PC-9 (cell line): ENCODE measurements around the gene FOSL2. TPM values are rescaled to one million over a fixed set of nuclear protein-coding genes. Genes with fewer than 3 reads are reported as not detected.

Experiments
- BruUV-seq: library from RNA; stranded (reverse); fragments of 400-500 nt; replicated peaks from 2 replicates; lab custom pipeline; 2021; lab: Mats Ljungman, UMichigan
- CTCF ChIA-PET: fragments of 300-600 bp; sonication (Branson Sonifier 250); formaldehyde crosslinking; loops from one replicate; lab custom pipeline; 2022; ENCODE audit warnings: antibody characterized with exemption; lab: Charles Lee
- POLR2A ChIA-PET: fragments of 300-600 bp; sonication (Branson Sonifier 250); formaldehyde crosslinking; loops from one replicate; lab custom pipeline; 2022; ENCODE audit warnings: antibody characterized with exemption; ENCODE audit not compliant: unreplicated experiment; lab: Charles Lee
- DNase-seq, 2 experiments: peaks; one replicate each; pipeline versions ENCODE4 v3.0.0 to v3.0.0-alpha.2; 2015 to 2022; ENCODE audit warnings: mixed read lengths in 1 of 2
- H2AFZ ChIP-seq: fragments of 200-600 bp; sonication (generic); 2 replicates; pipeline ENCODE4 v1.8.1; 2017; ENCODE audit warnings: antibody characterized with exemption
- H3F3A ChIP-seq: fragments of 200-600 bp; sonication (generic); 2 replicates; pipeline ENCODE4 v1.8.1; 2017; ENCODE audit warnings: antibody characterized with exemption, mild to moderate bottlenecking, low read depth; ENCODE audit not compliant: insufficient read depth
- H3K27ac ChIP-seq: fragments of 200-600 bp; sonication (generic); 2 replicates; pipeline ENCODE4 v1.6.1; 2016; ENCODE audit warnings: mixed run types
- H3K27me3 ChIP-seq: fragments of 200-600 bp; sonication (generic); 2 replicates; pipeline ENCODE4 v1.6.1; 2016; ENCODE audit warnings: low read depth, mixed run types; ENCODE audit not compliant: insufficient read depth
- H3K36me3 ChIP-seq: fragments of 200-600 bp; sonication (generic); 2 replicates; pipeline ENCODE4 v1.6.1; 2016; ENCODE audit warnings: low read depth, mixed run types
- H3K4me1 ChIP-seq: fragments of 200-600 bp; sonication (generic); replicated peaks from 2 replicates; pipeline ENCODE4 v1.6.1; 2016; ENCODE audit warnings: mixed run types; ENCODE audit not compliant: insufficient read depth
- H3K4me2 ChIP-seq: fragments of 200-600 bp; sonication (generic); 2 replicates; pipeline ENCODE4 v1.6.1; 2017; ENCODE audit warnings: mixed run types
- H3K4me3 ChIP-seq: fragments of 200-600 bp; sonication (generic); 2 replicates; pipeline ENCODE4 v1.6.1; 2016; ENCODE audit warnings: mixed run types
- H3K79me2 ChIP-seq: fragments of 200-600 bp; sonication (generic); 2 replicates; pipeline ENCODE4 v1.6.1; 2017; ENCODE audit warnings: low read depth, mixed run types
- H3K9me2 ChIP-seq: fragments of 200-600 bp; sonication (generic); 2 replicates; pipeline ENCODE4 v1.8.1; 2017; ENCODE audit warnings: mild to moderate bottlenecking; ENCODE audit not compliant: insufficient read depth
- H3K9me3 ChIP-seq: fragments of 200-600 bp; sonication (generic); 2 replicates; pipeline ENCODE4 v1.8.1; 2016; ENCODE audit warnings: low read depth; ENCODE audit not compliant: insufficient read depth
- H4K20me1 ChIP-seq: fragments of 200-600 bp; sonication (generic); 2 replicates; pipeline ENCODE4 v1.8.1; 2017; ENCODE audit not compliant: insufficient read depth
- CTCF ChIP-seq: fragments of 200-600 bp; sonication (generic); conservative IDR thresholded peaks from 2 replicates; pipeline ENCODE4 v1.6.1; 2017; ENCODE audit warnings: mixed run types, antibody characterized with exemption, mild to moderate bottlenecking, moderate library complexity
- EZH2 ChIP-seq: fragments of 200-600 bp; sonication (generic); IDR thresholded peaks from 2 replicates; pipeline ENCODE4 v1.8.0; 2017; ENCODE audit warnings: antibody characterized with exemption, low read depth
- intact Hi-C: fragments of 100-400 bp; cut with micrococcal nuclease; formaldehyde crosslinking; loops from one replicate; pipeline ENCODE4 v1.10.0; 2022; ENCODE audit not compliant: unreplicated experiment
- total RNA-seq: library from RNA; stranded (reverse); gene quantifications from 2 replicates; pipeline ENCODE4 v1.2.3, GENCODE V29; 2021

The FOSL2 gene
- total RNA-seq, 1 experiment from 2014 or later, result 60.0 TPM

GRCh38 chr2:28343971-28344715 is 48.5 kb upstream of the FOSL2 start:
- POLR2A ChIA-PET, result no interaction called here
- intact Hi-C loops, result no loop called here
- no peaks in the 10 kb centered on the region for H3K27me3 ChIP-seq
- H3F3A ChIP-seq, result peaks cover 10% of the 10 kb centered on the region
- no peak overlapping the region for H3K4me2 ChIP-seq
- no peaks in the 10 kb centered on the region for H3K79me2 ChIP-seq
- CTCF ChIA-PET, result no interaction called here
- DNase-seq, result no peak
- no peaks in the 10 kb centered on the region for H3K9me3 ChIP-seq
- peaks cover 13% of the 10 kb centered on the region for H3K4me1 ChIP-seq
- no peak overlapping the region for H2AFZ ChIP-seq
- TF ChIP-seq EZH2 (no peak), CTCF (no peak)
- no peaks in the 10 kb centered on the region for H3K36me3 ChIP-seq
- no peaks in the 10 kb centered on the region for H4K20me1 ChIP-seq
- BruUV-seq, result no TSS peak
- no peak overlapping the region for H3K27ac ChIP-seq
- no peak overlapping the region for H3K4me3 ChIP-seq
- H3K9me2 ChIP-seq, result no peaks in the 10 kb centered on the region

- H3K27me3 ChIP-seq, result no peaks in the 10 kb centered on the region
- H4K20me1 ChIP-seq, result no peaks in the 10 kb centered on the region
- no peaks in the 10 kb centered on the region for H3K9me2 ChIP-seq
- no TSS peak for BruUV-seq
- no peak overlapping the region for H3K4me3 ChIP-seq
- no peak overlapping the region for H3K4me2 ChIP-seq
- no peak for TF ChIP-seq EZH2
- H3K27ac ChIP-seq, result no peak overlapping the region
- ChIA-PET CTCF (no interaction called here), POLR2A (no interaction called here)
- DNase-seq, result no peak
- H3K79me2 ChIP-seq, result no peaks in the 10 kb centered on the region
- H2AFZ ChIP-seq, result no peak overlapping the region
- intact Hi-C loops, result loop anchor here (5.0 kb wide), 1 partner anchor 407 kb away; the partner anchor contains the start of gene PPP1CB
- peaks cover 11% of the 10 kb centered on the region for H3K4me1 ChIP-seq
- peaks cover 10% of the 10 kb centered on the region for H3F3A ChIP-seq
- H3K9me3 ChIP-seq, result no peaks in the 10 kb centered on the region
- H3K36me3 ChIP-seq, result no peaks in the 10 kb centered on the region
These were observed 47.8 kb upstream of the FOSL2 start for GRCh38 chr2:28344756-28345373.

- no peak overlapping the region for H3K4me3 ChIP-seq
- no peak for DNase-seq
- H3K27ac ChIP-seq, result no peak overlapping the region
- H3K4me2 ChIP-seq, result no peak overlapping the region
- no peak overlapping the region for H2AFZ ChIP-seq
- no peaks in the 10 kb centered on the region for H3K36me3 ChIP-seq
- POLR2A ChIA-PET, result no interaction called here
- peaks cover 10% of the 10 kb centered on the region for H3F3A ChIP-seq
- CTCF ChIA-PET, result interaction anchor here (0.6 to 0.7 kb wide), 3 partner anchors 95 to 388 kb away, joined by 3 to 9 read pairs (median 4); no protein-coding TSS in a partner anchor
- no peaks in the 10 kb centered on the region for H3K9me2 ChIP-seq
- H3K27me3 ChIP-seq, result no peaks in the 10 kb centered on the region
- no peaks in the 10 kb centered on the region for H3K79me2 ChIP-seq
- no peaks in the 10 kb centered on the region for H3K9me3 ChIP-seq
- H4K20me1 ChIP-seq, result no peaks in the 10 kb centered on the region
- BruUV-seq, result no TSS peak
- intact Hi-C loops, result loop anchor here (5.0 kb wide), 1 partner anchor 407 kb away; the partner anchor contains the start of gene PPP1CB
- TF ChIP-seq EZH2, result no peak
- no peak for TF ChIP-seq CTCF
- peaks cover 11% of the 10 kb centered on the region for H3K4me1 ChIP-seq
These were observed 47.0 kb upstream of the FOSL2 start for GRCh38 chr2:28345619-28346018.
